ENCODE data around the gene ERAL1.

The ERAL1 gene

GRCh38 chr17:28854457-28855335, at the start of gene ERAL1:
TSS of gene ERAL1 (plus strand) at chr17:28855016. CDS start at chr17:28855035, 19 bp downstream.
- DNase-seq (ENCODE audit: low spot score) (peak; percentile 84), ATAC-seq (ENCODE audit: low read depth) (peak; percentile 100)
- TF ChIP-seq, protein P1, sequence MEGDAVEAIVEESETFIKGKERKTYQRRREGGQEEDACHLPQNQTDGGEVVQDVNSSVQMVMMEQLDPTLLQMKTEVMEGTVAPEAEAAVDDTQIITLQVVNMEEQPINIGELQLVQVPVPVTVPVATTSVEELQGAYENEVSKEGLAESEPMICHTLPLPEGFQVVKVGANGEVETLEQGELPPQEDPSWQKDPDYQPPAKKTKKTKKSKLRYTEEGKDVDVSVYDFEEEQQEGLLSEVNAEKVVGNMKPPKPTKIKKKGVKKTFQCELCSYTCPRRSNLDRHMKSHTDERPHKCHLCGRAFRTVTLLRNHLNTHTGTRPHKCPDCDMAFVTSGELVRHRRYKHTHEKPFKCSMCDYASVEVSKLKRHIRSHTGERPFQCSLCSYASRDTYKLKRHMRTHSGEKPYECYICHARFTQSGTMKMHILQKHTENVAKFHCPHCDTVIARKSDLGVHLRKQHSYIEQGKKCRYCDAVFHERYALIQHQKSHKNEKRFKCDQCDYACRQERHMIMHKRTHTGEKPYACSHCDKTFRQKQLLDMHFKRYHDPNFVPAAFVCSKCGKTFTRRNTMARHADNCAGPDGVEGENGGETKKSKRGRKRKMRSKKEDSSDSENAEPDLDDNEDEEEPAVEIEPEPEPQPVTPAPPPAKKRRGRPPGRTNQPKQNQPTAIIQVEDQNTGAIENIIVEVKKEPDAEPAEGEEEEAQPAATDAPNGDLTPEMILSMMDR (IDR thresholded peaks at IDR 0.05; ENCODE audit: poor library complexity, severe bottlenecking), result no peak
- H3K4me1 ChIP-seq (ENCODE audit: insufficient read depth, poor library complexity, severe bottlenecking), result peaks cover 3% of the 10 kb centered on the region
- peaks cover 34% of the 10 kb centered on the region for H3K36me3 ChIP-seq (ENCODE audit: low read depth)
- H3K4me3 ChIP-seq (ENCODE audit: severe bottlenecking), result peak within 1 kb of the TSS; percentile 54
- H3K9me3 ChIP-seq (ENCODE audit: severe bottlenecking), result no peaks in the 10 kb centered on the region
- H3K27me3 ChIP-seq (ENCODE audit: insufficient read depth, poor library complexity, severe bottlenecking), result no peaks in the 10 kb centered on the region
- H3K27ac ChIP-seq (ENCODE audit: poor library complexity, severe bottlenecking), result peak within 1 kb of the TSS; percentile 21

DNA sequence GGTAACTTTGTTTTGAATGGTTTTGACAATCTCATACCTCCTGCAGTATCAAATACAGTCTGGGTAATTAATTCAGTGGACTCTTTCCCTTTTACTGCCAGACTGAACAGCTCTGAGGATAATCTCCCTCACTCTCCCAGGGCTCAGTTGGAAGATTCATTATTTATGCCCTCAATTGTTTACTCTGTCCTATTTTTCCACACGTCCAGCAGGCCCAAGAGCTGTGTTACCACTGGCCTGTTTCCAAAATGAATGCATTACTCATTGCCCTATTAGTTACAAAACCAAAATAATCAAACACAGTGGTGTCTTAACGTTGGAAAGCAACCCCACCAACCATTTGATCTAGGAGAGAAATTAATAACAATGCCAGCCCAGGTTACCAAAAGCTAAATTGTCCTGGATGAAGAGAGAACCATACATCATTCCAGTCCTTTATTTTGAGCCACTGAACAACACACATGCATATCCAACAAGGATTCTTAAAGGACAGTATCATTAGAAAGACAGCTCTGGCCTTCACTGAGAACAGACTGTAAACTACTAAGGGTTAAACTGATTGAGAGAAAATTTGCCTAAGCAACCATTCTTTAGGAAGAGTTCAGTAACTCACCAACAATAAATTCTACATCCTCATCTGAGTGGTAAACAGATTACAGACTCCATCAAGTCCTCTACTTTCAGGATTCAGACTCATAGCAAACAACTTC, 46.7 kb upstream of the ERAL1 start:
- ATAC-seq (ENCODE audit: low read depth), result peak; percentile 25
- Histone ChIP-seq H3K27me3 (ENCODE audit: insufficient read depth, poor library complexity, severe bottlenecking) (no peaks in the 10 kb centered on the region), H3K9me3 (ENCODE audit: severe bottlenecking) (no peaks in the 10 kb centered on the region), H3K4me1 (ENCODE audit: insufficient read depth, poor library complexity, severe bottlenecking) (peaks cover 39% of the 10 kb centered on the region), H3K36me3 (ENCODE audit: low read depth) (peaks cover 45% of the 10 kb centered on the region), H3K4me3 (ENCODE audit: severe bottlenecking) (no peak overlapping the region), H3K27ac (ENCODE audit: poor library complexity, severe bottlenecking) (peak overlapping the region; percentile 100)
- TF ChIP-seq, protein P1 (IDR thresholded peaks at IDR 0.05; ENCODE audit: poor library complexity, severe bottlenecking), result no peak
- no peak for DNase-seq (ENCODE audit: low spot score)

DNA sequence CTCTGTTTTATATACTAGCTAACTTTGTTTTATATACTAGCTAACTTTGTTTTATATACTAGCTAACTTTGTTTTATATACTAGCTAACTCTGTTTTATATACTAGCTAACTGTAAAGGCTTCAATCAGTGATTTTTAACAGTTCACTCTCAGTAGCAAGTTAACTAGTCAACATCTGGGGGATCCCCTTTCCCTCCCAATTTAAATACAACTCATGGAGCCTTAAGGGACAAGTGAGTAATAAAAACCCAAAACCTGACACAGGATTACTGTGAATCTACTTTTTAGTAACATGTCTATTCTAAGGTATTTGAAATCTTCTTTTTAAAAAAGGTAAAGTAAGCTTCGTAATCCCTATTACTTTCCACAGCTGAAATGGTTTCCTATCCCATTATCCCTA, 44.4 kb upstream of the ERAL1 start:
- H3K9me3 ChIP-seq (ENCODE audit: severe bottlenecking), result no peaks in the 10 kb centered on the region
- no peaks in the 10 kb centered on the region for H3K27me3 ChIP-seq (ENCODE audit: insufficient read depth, poor library complexity, severe bottlenecking)
- peaks cover 22% of the 10 kb centered on the region for H3K36me3 ChIP-seq (ENCODE audit: low read depth)
- peak overlapping the region; percentile 100 for H3K27ac ChIP-seq (ENCODE audit: poor library complexity, severe bottlenecking)
- peak overlapping the region; percentile 84 for H3K4me3 ChIP-seq (ENCODE audit: severe bottlenecking)
- ATAC-seq (ENCODE audit: low read depth) (no peak), DNase-seq (ENCODE audit: low spot score) (no peak)
- TF ChIP-seq, protein P1 (IDR thresholded peaks at IDR 0.05; ENCODE audit: poor library complexity, severe bottlenecking), result no peak
- H3K4me1 ChIP-seq (ENCODE audit: insufficient read depth, poor library complexity, severe bottlenecking), result peaks cover 39% of the 10 kb centered on the region

DNA sequence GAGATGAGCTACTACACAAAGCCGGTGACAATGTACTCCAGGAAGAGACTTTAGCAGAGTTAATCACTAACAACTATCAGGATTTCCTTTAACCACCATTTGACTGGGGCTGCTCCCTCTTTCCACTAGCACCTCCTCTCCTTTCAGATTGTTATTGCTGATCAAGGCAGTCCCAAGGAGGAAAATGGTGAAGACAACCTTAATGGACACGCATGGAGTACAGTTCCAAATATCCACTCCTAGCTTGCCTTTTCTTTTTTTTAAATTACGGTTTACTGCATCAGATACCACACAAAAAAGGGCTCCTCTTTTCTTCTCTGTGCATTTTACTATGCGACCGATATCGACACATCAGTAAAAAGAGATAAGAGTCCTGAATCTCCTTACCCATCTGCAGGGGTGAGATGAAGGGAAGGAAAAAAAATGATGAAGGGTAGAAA, 43.1 kb upstream of the ERAL1 start:
- DNase-seq (ENCODE audit: low spot score) (no peak), ATAC-seq (ENCODE audit: low read depth) (0 out of 3 replicates have a peak, but pooled peaks have one; percentile 13)
- TF ChIP-seq, protein P1 (IDR thresholded peaks at IDR 0.05; ENCODE audit: poor library complexity, severe bottlenecking), result peak; percentile 26

More for the DNA sequence above, 43.1 kb upstream of the ERAL1 start:
- Histone ChIP-seq H3K4me1 (ENCODE audit: insufficient read depth, poor library complexity, severe bottlenecking) (peaks cover 39% of the 10 kb centered on the region), H3K27me3 (ENCODE audit: insufficient read depth, poor library complexity, severe bottlenecking) (no peaks in the 10 kb centered on the region), H3K9me3 (ENCODE audit: severe bottlenecking) (no peaks in the 10 kb centered on the region), H3K27ac (ENCODE audit: poor library complexity, severe bottlenecking) (peak overlapping the region; percentile 100), H3K36me3 (ENCODE audit: low read depth) (peaks cover 9% of the 10 kb centered on the region), H3K4me3 (ENCODE audit: severe bottlenecking) (peak overlapping the region; percentile 84)
